HCT116 (cell line): Measurements from ENCODE around the gene GNB1L. TPM values are rescaled to one million over a fixed set of nuclear protein-coding genes. Genes with fewer than 3 reads are reported as not detected.

Source experiments
- ATAC-seq: fragments of 200-7000 bp; cut with Tn5 transposase; 2 replicates; pipeline ENCODE4 v1.9.1; 2020; ENCODE audit warnings: mild to moderate bottlenecking, moderate library complexity
- BruUV-seq: library from RNA; stranded (reverse); fragments of 400-500 nt; replicated peaks from 2 replicates; lab custom pipeline; 2021; lab: Mats Ljungman, UMichigan
- CTCF ChIA-PET: fragments of 300-600 bp; sonication (Branson Sonifier 250); formaldehyde crosslinking; loops from one replicate; lab custom pipeline; 2021; ENCODE audit warnings: antibody characterized with exemption; lab: Charles Lee
- POLR2A ChIA-PET: fragments of 300-600, 350-600 bp; sonication (Branson Sonifier 250); formaldehyde crosslinking; loops from one replicate; lab custom pipeline; 2021; ENCODE audit warnings: antibody characterized with exemption; lab: Charles Lee
- RAD21 ChIA-PET, 2 experiments: fragments of 300-600 bp; sonication (Branson Sonifier 250); formaldehyde crosslinking; loops; one replicate each; lab custom pipeline; 2023; ENCODE audit warnings: low total read pairs in 2 of 2; ENCODE audit not compliant: uncharacterized antibody in 2 of 2, unreplicated experiment in 2 of 2, low non-redundant PET in 1 of 2; lab: Charles Lee
- DNase-seq: peaks from one replicate; pipeline ENCODE4 v3.0.0-alpha.2; 2010; ENCODE audit warnings: low read depth, low spot score
- H2AFZ ChIP-seq: fragments of 200-600 bp; shearing (Covaris generic), sonication (generic); 2 replicates; pipeline ENCODE4 v1.6.1; 2017; ENCODE audit warnings: low read depth, mixed run types, mixed read lengths, antibody characterized with exemption, low read length; ENCODE audit not compliant: poor library complexity, severe bottlenecking
- H3K27ac ChIP-seq: 2 replicates; pipeline ENCODE4 v1.5.1; 2012; ENCODE audit warnings: low read depth, low read length
- H3K27me3 ChIP-seq: fragments of 200-600 bp; sonication (generic); 2 replicates; pipeline ENCODE4 v1.6.1; 2016; ENCODE audit warnings: mixed run types, low read length, mixed read lengths; ENCODE audit not compliant: insufficient read depth
- H3K36me3 ChIP-seq, 2 experiments: fragments of 200-500 bp in 1 of 2; fragments of 200-600 bp in 1 of 2; sonication (Bioruptor generic) in 1 of 2; sonication (generic) in 1 of 2; 2 replicates each; pipeline versions ENCODE4 v1.5.1 to v1.6.1; 2014 to 2016; ENCODE audit warnings: low read length in 2 of 2, inconsistent platforms in 1 of 2, mixed read lengths in 1 of 2, mixed run types in 1 of 2; ENCODE audit not compliant: insufficient read depth in 2 of 2, control insufficient read depth in 1 of 2
- H3K4me1 ChIP-seq, 2 experiments: fragments of 200-600 bp in 1 of 2; sonication (generic) in 1 of 2; 2 replicates each; pipeline versions ENCODE4 v1.5.1 to v1.6.1; 2012 to 2017; ENCODE audit warnings: low read length in 2 of 2, inconsistent platforms in 1 of 2, mild to moderate bottlenecking in 1 of 2, mixed read lengths in 1 of 2, mixed run types in 1 of 2, moderate library complexity in 1 of 2; ENCODE audit not compliant: insufficient read depth in 2 of 2, control insufficient read depth in 1 of 2
- H3K4me2 ChIP-seq: fragments of 200-600 bp; sonication (generic); 2 replicates; pipeline ENCODE4 v1.6.1; 2017; ENCODE audit warnings: mixed run types, low read length, mixed read lengths
- H3K4me3 ChIP-seq, 2 experiments: fragments of 200-600 bp in 1 of 2; sonication (generic) in 1 of 2; replicated peaks in 1 of 2; 2 replicates each; pipeline ENCODE4 v1.5.1; 2011 to 2016; ENCODE audit warnings: low read length in 2 of 2, control low read depth in 1 of 2, low read depth in 1 of 2, mild to moderate bottlenecking in 1 of 2, mixed read lengths in 1 of 2, mixed run types in 1 of 2
- H3K79me2 ChIP-seq: fragments of 200-600 bp; sonication (generic); 2 replicates; pipeline ENCODE4 v1.6.1; 2017; ENCODE audit warnings: mild to moderate bottlenecking, mixed run types, low read length, moderate library complexity, mixed read lengths; ENCODE audit not compliant: insufficient read depth
- H3K9ac ChIP-seq: fragments of 200-600 bp; sonication (generic); 2 replicates; pipeline ENCODE4 v1.6.1; 2016; ENCODE audit warnings: low read length, mixed read lengths
- H3K9me2 ChIP-seq: fragments of 200-600 bp; sonication (generic), shearing (Covaris generic); 2 replicates; pipeline ENCODE4 v1.6.1; 2017; ENCODE audit warnings: mixed run types, mild to moderate bottlenecking, moderate library complexity; ENCODE audit not compliant: insufficient read depth
- H3K9me3 ChIP-seq, 2 experiments: fragments of 200-500 bp in 1 of 2; fragments of 200-600 bp in 1 of 2; sonication (Bioruptor generic) in 1 of 2; sonication (generic) in 1 of 2; 2 replicates each; pipeline ENCODE4 v1.6.1; 2014 to 2017; ENCODE audit warnings: low read length in 2 of 2, mixed read lengths in 2 of 2, inconsistent platforms in 1 of 2, low read depth in 1 of 2, mild to moderate bottlenecking in 1 of 2, mixed run types in 1 of 2, moderate library complexity in 1 of 2; ENCODE audit not compliant: control insufficient read depth in 1 of 2, insufficient read depth in 1 of 2
- H4K20me1 ChIP-seq: fragments of 200-600 bp; sonication (generic), shearing (Covaris generic); 2 replicates; pipeline ENCODE4 v1.6.1; 2017; ENCODE audit warnings: mixed run types, mild to moderate bottlenecking, moderate library complexity; ENCODE audit not compliant: insufficient read depth
- ATF3 ChIP-seq: IDR thresholded peaks from 2 replicates; pipeline ENCODE4 v1.6.1; 2012
- CBX3 ChIP-seq: IDR thresholded peaks from 2 replicates; pipeline ENCODE4 v1.6.1; 2012; ENCODE audit warnings: low read depth
- CEBPB ChIP-seq: IDR thresholded peaks from 2 replicates; pipeline ENCODE4 v1.6.1; 2012; ENCODE audit warnings: low read depth
- EGR1 ChIP-seq: IDR thresholded peaks from 2 replicates; pipeline ENCODE4 v1.6.1; 2012; ENCODE audit warnings: low read depth
- EZH2 ChIP-seq: fragments of 200-600 bp; sonication (generic); IDR thresholded peaks from 2 replicates; pipeline ENCODE4 v1.6.1; 2017; ENCODE audit warnings: antibody characterized with exemption, mixed run types
- EZH2phosphoT487 ChIP-seq: fragments of 200-600 bp; IDR thresholded peaks from 2 replicates; pipeline ENCODE4 v1.6.1; 2018; ENCODE audit warnings: antibody characterized with exemption, borderline replicate concordance
- FOSL1 ChIP-seq: IDR thresholded peaks from 2 replicates; pipeline ENCODE4 v1.6.1; 2012; ENCODE audit warnings: low read depth
- JUND ChIP-seq: IDR thresholded peaks from 2 replicates; pipeline ENCODE4 v1.6.1; 2012
- POLR2A ChIP-seq: IDR thresholded peaks from 2 replicates; pipeline ENCODE4 v1.7.0; 2011; ENCODE audit warnings: borderline replicate concordance; ENCODE audit not compliant: insufficient read depth, insufficient read length; ENCODE audit errors: extremely low read depth
- POLR2AphosphoS5 ChIP-seq: IDR thresholded peaks from 2 replicates; pipeline ENCODE4 v1.6.1; 2011; ENCODE audit warnings: mild to moderate bottlenecking, low read depth, low read length, moderate library complexity
- RAD21 ChIP-seq: IDR thresholded peaks from 2 replicates; pipeline ENCODE4 v1.6.1; 2012; ENCODE audit warnings: low read depth, mild to moderate bottlenecking
- SIN3A ChIP-seq: IDR thresholded peaks from 2 replicates; pipeline ENCODE4 v1.6.1; 2012; ENCODE audit warnings: low read depth
- SP1 ChIP-seq: IDR thresholded peaks from 2 replicates; pipeline ENCODE4 v1.6.1; 2012; ENCODE audit warnings: low read depth
- SRF ChIP-seq: IDR thresholded peaks from 2 replicates; pipeline ENCODE4 v1.6.1; 2012; ENCODE audit warnings: low read depth
- TCF7L2 ChIP-seq: IDR thresholded peaks from 2 replicates; pipeline ENCODE4 v1.7.0; 2011; ENCODE audit warnings: borderline replicate concordance, inconsistent platforms; ENCODE audit not compliant: insufficient read depth, insufficient read length; ENCODE audit errors: extremely low read depth
- YY1 ChIP-seq: IDR thresholded peaks from 2 replicates; pipeline ENCODE4 v1.6.1; 2011; ENCODE audit warnings: low read length, low read depth, moderate library complexity, mild to moderate bottlenecking; ENCODE audit not compliant: insufficient replicate concordance; ENCODE audit errors: extremely low read depth
- ZFX ChIP-seq: fragments of 450-650 bp; IDR thresholded peaks from 2 replicates; pipeline ENCODE4 v1.6.1; 2017
- ZNF274 ChIP-seq: fragments of 200-500 bp; sonication (Bioruptor generic); IDR thresholded peaks from 2 replicates; pipeline ENCODE4 v1.6.1; 2014; ENCODE audit warnings: mild to moderate bottlenecking, low read depth, low read length, inconsistent platforms
- intact Hi-C: fragments of 100-400 bp; cut with micrococcal nuclease; formaldehyde crosslinking; loops from 2 replicates; pipeline ENCODE4 v1.10.0; 2022
- total RNA-seq: library from RNA; stranded (reverse); gene quantifications from one replicate; pipeline ENCODE4 v1.2.1, GENCODE V29; 2021; ENCODE audit not compliant: unreplicated experiment
- TF ChIP-seq, protein P1 (sequence below), 3 experiments: fragments of 200-600 bp in 1 of 3; sonication (generic) in 1 of 3; IDR thresholded peaks in 2 of 3; conservative IDR thresholded peaks in 1 of 3; 2 replicates each; pipeline ENCODE4 v1.5.1; 2012 to 2017; ENCODE audit warnings: low read depth in 2 of 3, low read length in 2 of 3, antibody characterized with exemption in 1 of 3, borderline replicate concordance in 1 of 3, control low read depth in 1 of 3, mild to moderate bottlenecking in 1 of 3, mixed read lengths in 1 of 3, mixed run types in 1 of 3, moderate library complexity in 1 of 3; ENCODE audit not compliant: insufficient read depth in 1 of 3
- TF ChIP-seq, protein P2 (sequence below): IDR thresholded peaks from 2 replicates; pipeline ENCODE4 v1.6.1; 2011; ENCODE audit warnings: mild to moderate bottlenecking, low read length, moderate library complexity; ENCODE audit not compliant: insufficient replicate concordance; ENCODE audit errors: extremely low read depth

The GNB1L gene
- total RNA-seq, 1 experiment from 2014 or later = 12.1 TPM

GRCh38 chr22:19828035-19828401, 26.7 kb downstream of the GNB1L start:
- Histone ChIP-seq H3K9me3 (no peaks in the 10 kb centered on the region), H2AFZ (no peak overlapping the region), H3K79me2 (no peaks in the 10 kb centered on the region), H3K4me3 (no peak overlapping the region), H3K27ac (no peak overlapping the region), H4K20me1 (no peaks in the 10 kb centered on the region), H3K4me2 (no peak overlapping the region), H3K9me2 (no peaks in the 10 kb centered on the region), H3K9ac (no peak overlapping the region), H3K4me1 (no peaks in the 10 kb centered on the region), H3K36me3 (no peaks in the 10 kb centered on the region), H3K27me3 (no peaks in the 10 kb centered on the region)
- CTCF ChIA-PET = no interaction called here
- RAD21 ChIA-PET = no interaction called here
- intact Hi-C loops = no loop called here
- DNase-seq (no peak), ATAC-seq (no peak)
- POLR2A ChIA-PET = no interaction called here
- TF ChIP-seq EGR1 (no peak), SRF (no peak), JUND (no peak), POLR2AphosphoS5 (no peak), EZH2phosphoT487 (no peak), TCF7L2 (no peak), CBX3 (no peak), FOSL1 (no peak), SIN3A (no peak), YY1 (no peak), RAD21 (no peak), ZNF274 (no peak), ZFX (no peak), SP1 (no peak), ATF3 (no peak), POLR2A (no peak), EZH2 (no peak), CEBPB (no peak)
- TF ChIP-seq, protein P1, sequence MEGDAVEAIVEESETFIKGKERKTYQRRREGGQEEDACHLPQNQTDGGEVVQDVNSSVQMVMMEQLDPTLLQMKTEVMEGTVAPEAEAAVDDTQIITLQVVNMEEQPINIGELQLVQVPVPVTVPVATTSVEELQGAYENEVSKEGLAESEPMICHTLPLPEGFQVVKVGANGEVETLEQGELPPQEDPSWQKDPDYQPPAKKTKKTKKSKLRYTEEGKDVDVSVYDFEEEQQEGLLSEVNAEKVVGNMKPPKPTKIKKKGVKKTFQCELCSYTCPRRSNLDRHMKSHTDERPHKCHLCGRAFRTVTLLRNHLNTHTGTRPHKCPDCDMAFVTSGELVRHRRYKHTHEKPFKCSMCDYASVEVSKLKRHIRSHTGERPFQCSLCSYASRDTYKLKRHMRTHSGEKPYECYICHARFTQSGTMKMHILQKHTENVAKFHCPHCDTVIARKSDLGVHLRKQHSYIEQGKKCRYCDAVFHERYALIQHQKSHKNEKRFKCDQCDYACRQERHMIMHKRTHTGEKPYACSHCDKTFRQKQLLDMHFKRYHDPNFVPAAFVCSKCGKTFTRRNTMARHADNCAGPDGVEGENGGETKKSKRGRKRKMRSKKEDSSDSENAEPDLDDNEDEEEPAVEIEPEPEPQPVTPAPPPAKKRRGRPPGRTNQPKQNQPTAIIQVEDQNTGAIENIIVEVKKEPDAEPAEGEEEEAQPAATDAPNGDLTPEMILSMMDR (IDR thresholded peaks at IDR 0.05 in 2 of 3, conservative IDR thresholded peaks at IDR 0.05 in 1 of 3; ENCODE audit: borderline replicate concordance in 1 of 3, insufficient read depth in 1 of 3, low read depth in 2 of 3, low read length in 2 of 3) = no peak
- TF ChIP-seq, protein P2, sequence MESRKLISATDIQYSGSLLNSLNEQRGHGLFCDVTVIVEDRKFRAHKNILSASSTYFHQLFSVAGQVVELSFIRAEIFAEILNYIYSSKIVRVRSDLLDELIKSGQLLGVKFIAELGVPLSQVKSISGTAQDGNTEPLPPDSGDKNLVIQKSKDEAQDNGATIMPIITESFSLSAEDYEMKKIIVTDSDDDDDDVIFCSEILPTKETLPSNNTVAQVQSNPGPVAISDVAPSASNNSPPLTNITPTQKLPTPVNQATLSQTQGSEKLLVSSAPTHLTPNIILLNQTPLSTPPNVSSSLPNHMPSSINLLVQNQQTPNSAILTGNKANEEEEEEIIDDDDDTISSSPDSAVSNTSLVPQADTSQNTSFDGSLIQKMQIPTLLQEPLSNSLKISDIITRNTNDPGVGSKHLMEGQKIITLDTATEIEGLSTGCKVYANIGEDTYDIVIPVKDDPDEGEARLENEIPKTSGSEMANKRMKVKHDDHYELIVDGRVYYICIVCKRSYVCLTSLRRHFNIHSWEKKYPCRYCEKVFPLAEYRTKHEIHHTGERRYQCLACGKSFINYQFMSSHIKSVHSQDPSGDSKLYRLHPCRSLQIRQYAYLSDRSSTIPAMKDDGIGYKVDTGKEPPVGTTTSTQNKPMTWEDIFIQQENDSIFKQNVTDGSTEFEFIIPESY = no peak
- no TSS peak for BruUV-seq
